HK-2 (cell line): ENCODE measurements around the gene HLCS.

Source experiments
- DNase-seq: peaks from one replicate; pipeline ENCODE4 v3.0.0-alpha.2; 2018; ENCODE audit not compliant: unreplicated experiment

Gene HLCS

GRCh38 chr21:36704958-36705678, 261.4 kb downstream of the HLCS start:
- DNase-seq, result no peak

- DNase-seq, result no peak
Measured at GRCh38 chr21:36704281-36704957, 262.1 kb downstream of the HLCS start.

DNA sequence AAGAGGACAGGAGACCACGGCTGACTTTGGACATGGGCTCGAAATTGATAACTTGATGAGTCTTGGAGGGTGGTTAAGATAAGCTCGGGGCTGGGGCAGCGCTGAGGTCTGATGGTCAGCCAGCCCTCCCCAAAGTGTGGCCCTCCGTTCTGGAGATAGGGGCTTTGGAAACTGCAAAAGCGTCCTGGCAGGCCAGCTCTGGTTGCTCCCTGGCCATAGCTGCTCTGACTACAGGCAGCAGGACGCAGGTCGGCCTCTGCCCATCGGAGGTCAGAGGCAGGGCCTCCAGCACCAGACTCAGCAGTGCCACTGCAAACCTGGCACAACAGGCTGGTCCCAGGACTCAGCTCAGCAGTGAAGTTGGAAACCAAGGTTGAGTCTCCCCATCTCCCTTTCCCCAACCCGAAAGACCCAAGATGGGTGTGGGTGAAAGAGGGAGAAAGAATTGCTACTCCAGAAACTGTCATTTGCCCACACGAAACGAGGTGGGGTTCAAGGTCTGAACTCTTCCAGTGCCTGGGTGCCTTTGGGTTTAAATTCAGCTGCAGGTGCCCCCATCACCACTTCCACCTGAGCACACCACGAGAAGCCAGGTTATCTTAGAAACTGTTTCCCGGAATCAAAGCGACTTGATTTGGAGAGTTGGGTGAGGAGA, 262.7 kb downstream of the HLCS start:
- no peak for DNase-seq

GRCh38 chr21:36703123-36703522, 263.3 kb downstream of the HLCS start:
- DNase-seq, result no peak

DNA sequence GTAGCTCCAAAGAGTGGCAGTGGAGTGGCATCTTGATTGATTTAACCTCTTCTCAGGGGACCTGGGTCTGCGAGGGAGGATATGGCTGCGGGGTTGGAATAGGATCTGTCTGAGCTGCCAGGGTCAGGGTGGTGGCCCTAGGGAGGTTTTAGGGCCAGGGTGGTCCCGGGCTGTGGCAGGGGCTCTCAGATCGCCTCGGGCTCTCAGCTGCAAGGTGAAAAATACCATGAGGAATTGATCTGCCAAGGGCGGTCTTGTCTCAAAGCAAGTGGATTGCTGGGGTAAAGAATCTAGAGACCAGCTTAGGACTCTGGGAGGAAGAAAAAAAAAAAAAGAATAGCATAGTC, 263.9 kb downstream of the HLCS start:
- no peak for DNase-seq

DNA sequence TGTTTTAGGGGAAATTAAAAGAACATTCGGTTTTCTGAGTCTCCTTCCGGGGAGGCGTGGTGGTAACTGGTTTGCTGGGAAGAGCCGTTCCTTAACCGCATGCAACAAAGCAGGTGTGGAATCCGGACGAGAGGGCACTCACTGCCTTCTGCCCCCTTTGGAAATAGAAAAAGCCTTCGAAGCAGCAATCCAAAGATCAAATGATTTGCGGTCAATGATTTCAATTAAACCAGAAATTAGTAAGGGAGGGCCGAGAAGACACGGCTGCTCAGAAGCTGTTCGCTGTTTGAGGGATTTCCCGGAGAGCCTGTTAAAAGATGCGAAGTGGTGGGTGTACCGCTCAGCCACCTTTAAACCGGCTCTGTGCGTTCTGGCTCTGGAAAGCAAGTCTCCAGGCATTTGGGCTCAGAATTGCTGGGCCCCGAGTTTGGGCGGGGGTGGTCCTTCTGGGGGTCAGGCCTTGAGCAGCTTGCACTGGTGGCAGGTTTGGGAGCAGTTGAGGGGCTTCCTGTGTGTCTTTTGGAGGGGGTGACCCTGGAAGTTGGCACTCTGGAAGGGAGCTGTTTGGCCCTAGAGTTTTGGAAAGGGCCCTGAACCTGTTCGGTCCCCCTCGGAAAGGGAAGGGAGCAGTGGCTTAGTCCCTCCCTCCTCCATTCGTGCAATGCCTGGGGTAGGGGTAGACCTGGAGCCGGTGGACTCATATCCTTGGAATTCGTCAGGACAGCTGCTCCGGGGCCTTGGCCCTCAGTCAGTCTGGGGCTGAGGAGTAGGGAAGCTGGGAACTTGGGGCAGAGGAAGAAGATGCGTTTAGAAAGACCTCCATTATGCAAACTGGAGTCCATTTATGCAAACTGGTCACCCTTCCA, 264.5 kb downstream of the HLCS start:
- DNase-seq, result no peak

DNA sequence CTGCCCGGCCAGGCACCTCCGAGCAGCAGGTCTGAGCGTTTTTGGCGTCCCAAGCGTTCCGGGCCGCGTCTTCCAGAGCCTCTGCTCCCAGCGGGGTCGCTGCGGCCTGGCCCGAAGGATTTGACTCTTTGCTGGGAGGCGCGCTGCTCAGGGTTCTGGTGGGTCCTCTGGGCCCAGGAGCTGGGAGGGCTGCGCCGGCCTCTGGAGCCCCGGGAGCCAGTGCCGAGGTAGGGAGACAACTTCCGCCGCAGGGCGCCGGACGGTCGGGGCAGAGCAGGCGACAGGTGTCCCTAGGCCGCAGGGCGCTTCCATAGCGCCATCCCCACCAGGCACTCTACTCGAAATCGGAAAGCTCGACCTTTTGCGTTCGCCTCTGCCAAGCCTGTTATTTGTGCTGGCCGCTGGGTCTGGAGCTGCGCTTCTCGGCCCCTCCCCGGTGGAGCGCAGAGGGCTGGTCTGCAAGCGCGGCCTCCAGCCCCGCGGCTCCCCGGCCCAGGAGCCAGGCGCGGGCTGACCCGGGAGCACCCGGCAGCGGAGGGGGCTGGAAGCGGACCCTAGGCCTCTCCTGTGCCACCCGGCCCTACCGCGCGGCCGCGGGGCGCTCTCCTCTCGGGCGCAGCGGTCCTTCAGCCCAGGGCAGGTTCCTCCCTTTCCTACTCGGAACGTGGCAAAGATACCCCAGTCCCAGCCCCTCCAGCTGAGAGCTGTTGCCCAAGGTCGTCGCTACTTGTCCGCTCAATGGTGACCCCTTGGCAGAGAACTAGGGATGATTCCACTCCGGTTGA, 265.3 kb downstream of the HLCS start:
- DNase-seq, result no peak
